Mammary epithelial cell (primary cell): ENCODE measurements around the gene STARD8.

Experiments
- CTCF ChIP-seq, 2 donors: IDR thresholded peaks in 1 of 2; conservative IDR thresholded peaks in 1 of 2; 2 replicates each; pipeline ENCODE4 v1.5.1; 2011 to 2012; ENCODE audit warnings: inconsistent platforms in 2 of 2, low read length in 2 of 2, mild to moderate bottlenecking in 2 of 2, control low read depth in 1 of 2, low read depth in 1 of 2; ENCODE audit not compliant: insufficient read depth in 1 of 2; ENCODE audit errors: extremely low read depth in 1 of 2
- EZH2 ChIP-seq: IDR thresholded peaks from 2 replicates; pipeline ENCODE4 v1.6.1; 2012; ENCODE audit warnings: low read length, inconsistent platforms, borderline replicate concordance

- no peak for TF ChIP-seq CTCF (conservative IDR thresholded peaks at IDR 0.05 in 1 of 2, IDR thresholded peaks at IDR 0.05 in 1 of 2; ENCODE audit: extremely low read depth in 1 of 2, insufficient read depth in 1 of 2, low read depth in 1 of 2, low read length in 2 of 2)
- no peak for TF ChIP-seq EZH2
Observed at GRCh38 chrX:68654693-68655092, 7.2 kb downstream of the STARD8 start.
